ENCODE measurements around the gene TOMM20L.

The TOMM20L gene

DNA sequence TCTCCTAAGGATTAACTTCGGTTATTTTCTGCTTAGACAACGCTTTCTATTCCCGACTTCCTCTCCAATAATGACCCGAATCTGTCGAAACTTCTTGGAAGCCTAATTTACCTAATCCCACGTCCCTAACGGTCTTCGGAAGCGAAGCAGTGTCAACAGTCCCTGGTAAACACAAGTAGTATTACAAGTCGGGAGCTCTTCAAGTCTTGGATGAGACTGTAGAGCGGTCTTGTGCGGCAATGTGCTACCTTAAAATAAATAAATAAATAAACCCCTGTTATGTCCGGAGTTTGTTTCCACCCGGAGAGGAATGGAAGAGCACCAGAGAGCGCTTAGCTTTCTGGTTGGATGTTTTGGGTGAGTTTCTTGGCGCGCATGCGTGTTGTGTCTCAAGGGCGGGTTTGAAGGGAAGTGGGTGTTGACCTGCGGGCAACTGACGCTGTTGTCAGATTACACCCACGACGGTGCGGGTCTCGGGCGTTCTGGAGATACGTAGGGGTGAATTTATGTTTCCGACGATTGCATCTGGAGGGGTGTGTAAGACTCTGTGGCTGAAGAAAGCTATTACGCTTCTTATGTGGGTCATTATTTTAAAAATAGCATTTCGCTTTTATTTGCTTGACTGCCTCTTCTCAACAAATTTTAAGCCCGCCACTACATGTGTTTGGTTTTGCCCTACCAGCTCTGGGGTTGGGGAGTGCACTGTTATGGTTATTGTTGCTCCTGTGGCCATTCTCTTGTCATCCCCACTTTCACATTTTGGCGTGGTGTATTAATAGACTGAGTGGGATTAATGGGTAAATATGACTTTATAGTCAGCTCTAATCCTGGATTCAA, 31.8 kb downstream of the TOMM20L start, which contains the start of the genes KIAA0586 and TIMM9:
Gene KIAA0586 (plus strand): TSS at position 439 of the 837 bp plus-strand sequence. CDS start 546 bp downstream, outside the sequence.
Gene TIMM9 (minus strand): TSS at position 251 of the 837 bp plus-strand sequence. CDS start 15,586 bp downstream, outside the sequence.
- DNase-seq = peak; percentile 93

- DNase-seq = no peak
Measured at GRCh38 chr14:58428118-58428683, 32.5 kb downstream of the TOMM20L start.

GRCh38 chr14:58430156-58430555, 34.4 kb downstream of the TOMM20L start:
- no peak for DNase-seq

DNA sequence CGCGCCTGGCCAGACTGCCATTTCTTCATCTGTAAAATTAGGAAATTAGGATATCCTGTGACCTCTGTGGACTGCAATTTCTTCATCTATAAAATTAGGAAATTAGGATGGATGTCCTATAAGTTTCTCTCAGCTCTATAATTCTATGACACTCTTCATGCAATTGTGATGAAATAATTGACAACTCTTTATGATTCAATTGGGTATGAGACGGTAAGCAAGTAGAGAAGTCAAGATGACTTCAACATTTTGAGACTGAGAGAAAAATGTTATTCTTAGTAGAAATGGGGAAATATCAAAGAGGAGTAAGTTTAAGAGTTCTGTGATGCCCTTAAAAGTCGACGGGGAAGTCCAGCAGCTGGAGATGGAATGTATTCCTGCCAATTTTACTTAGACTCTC, 43.7 kb downstream of the TOMM20L start:
- no peak for DNase-seq

DNA sequence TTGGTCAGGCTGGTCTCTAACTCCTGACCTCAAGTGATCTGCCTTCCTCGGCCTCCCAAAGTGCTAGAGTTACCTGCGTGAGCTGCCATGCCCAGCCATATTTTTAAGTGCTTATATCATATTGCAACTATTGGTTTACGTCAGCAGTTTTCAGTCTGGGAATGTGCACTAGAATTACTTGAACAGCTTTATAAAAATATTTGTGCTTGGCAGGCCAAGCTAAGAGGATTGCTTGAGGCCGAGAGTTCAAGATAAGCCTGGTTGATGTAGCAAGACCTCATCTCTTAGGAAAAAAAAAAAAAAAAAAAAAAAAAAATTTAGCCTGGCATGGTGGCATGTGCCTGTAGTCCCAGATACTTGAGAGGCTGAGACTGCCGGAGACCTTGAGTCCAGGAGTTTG, 48.9 kb downstream of the TOMM20L start:
- no peak for DNase-seq

DNA sequence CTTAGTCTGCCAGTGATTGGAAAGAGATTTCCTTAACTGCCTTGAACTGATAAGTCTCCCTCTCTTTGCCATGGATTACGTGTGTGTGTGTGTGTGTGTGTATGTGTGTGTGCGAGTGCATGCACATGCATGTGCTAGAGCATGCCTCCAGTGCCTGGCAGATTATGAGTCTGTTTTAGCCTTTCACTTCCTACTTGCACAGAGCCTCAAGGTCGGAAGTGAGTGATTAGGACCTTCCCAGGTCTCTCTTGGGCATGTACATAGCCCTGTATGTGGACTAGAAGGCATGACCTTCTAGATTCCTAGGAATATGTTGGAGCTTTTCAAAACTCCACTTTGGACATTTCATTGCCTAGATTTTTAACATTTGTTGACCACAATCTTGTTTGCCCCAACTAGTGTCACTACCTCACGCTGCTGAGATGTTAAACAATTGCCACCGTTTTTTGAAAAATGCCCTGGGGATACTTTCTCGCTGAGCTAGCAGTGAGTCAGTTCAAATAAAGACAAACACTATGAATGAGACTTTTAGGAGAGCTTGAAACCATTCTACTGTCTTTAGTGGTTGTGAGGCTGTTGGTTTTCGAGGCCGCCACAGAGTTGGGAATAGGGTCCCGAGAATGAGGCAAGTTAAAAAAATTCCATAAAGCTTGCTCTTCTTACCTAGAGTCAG, 60.0 kb downstream of the TOMM20L start:
- DNase-seq = no peak
